ENCODE measurements around the gene KDM6B.

The KDM6B gene

GRCh38 chr17:7822126-7822525, 11.9 kb upstream of the KDM6B start:
- no peak for DNase-seq

- DNase-seq, result no peak
Measured at GRCh38 chr17:7823581-7824001, 10.4 kb upstream of the KDM6B start.

- no peak for DNase-seq
Measured at GRCh38 chr17:7824021-7824924, 9.7 kb upstream of the KDM6B start.

DNA sequence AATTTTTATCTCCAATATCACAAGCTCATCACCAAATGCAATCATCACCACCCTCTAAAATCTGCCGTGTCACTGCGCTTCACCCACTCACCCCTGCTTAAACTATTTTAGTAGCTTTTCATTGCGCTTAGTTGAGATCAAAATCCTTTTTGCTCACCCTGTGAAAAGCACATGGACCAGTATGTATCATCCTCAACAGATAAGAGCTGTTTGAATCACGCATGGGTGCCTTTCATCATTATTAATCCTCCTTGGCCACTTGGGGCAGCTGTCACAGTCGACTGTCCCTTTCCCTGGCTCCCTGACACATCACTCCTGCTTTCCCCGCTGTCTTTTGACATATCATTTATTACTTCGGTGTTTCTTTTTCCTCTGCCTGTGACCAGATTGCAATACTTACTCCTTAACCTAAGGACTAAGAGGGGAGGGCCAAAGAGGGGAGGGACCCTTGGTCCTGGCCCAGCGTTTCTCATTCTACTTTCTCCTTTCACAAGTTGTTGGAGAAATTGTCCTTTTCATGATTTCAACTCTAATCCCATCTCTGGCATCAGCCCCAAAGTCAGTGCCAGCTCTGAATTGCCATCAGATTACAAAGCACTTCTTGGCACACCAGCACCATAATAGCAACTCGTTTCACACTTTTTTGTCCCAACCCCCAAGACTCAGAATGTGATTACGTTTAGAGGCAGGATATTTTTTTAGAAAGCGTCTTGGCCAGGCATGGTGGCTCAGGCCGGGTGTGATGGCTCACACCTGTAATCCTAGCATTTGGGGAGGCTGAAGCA, 8.6 kb upstream of the KDM6B start:
- DNase-seq, result peak; percentile 69

DNA sequence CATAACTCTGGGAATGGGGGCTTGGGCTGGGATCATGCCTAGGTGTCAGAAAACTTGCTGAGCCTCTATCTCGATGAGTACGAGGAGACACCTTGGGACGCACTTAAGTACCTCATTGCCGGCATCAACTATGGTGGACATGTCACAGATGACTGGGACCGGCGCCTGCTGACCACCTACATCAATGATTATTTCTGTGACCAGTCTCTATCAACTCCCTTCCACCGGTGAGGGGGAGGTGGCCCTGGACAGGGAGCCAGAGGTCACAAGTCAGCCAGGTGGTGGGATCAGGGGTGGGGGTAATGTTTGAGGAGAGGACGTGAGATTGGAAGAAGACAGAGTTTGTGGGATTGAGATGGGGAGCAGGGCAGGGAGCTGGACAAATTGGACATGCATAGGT, 3.4 kb upstream of the KDM6B start:
- no peak for DNase-seq

GRCh38 chr17:7831233-7831632, 2.8 kb upstream of the KDM6B start:
- DNase-seq, result no peak

- DNase-seq, result no peak
Measured at GRCh38 chr17:7832431-7832830, 1.6 kb upstream of the KDM6B start.

- DNase-seq, result no peak
Measured at GRCh38 chr17:7833011-7833794, 814 bp upstream of the KDM6B start.

DNA sequence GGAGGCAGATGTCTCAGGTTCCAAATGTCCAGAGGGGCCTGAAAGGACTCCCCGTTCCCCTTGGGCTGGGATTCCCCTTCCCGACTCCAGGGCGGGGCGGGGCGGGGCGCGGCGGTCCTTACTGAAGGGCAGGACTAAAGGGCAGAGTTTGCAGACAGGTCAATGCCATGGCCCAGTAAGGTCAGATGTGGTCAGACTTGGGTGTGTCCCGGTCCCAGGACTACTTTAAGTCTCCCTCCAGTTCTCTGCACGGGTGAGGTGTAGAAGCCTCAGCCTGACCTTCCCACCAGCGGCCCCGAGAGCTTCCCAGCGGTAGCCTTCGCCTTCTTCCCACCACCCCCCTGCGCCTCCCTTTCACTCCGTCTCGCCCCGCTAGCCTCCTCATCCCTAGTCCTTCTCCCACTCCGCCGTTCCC, 532 bp downstream of the KDM6B start:
- DNase-seq, result no peak

- DNase-seq, result peak; percentile 99
Measured at GRCh38 chr17:7834957-7835813, 1.2 kb downstream of the KDM6B start.

GRCh38 chr17:7835814-7836595, 2.0 kb downstream of the KDM6B start:
- no peak for DNase-seq

DNA sequence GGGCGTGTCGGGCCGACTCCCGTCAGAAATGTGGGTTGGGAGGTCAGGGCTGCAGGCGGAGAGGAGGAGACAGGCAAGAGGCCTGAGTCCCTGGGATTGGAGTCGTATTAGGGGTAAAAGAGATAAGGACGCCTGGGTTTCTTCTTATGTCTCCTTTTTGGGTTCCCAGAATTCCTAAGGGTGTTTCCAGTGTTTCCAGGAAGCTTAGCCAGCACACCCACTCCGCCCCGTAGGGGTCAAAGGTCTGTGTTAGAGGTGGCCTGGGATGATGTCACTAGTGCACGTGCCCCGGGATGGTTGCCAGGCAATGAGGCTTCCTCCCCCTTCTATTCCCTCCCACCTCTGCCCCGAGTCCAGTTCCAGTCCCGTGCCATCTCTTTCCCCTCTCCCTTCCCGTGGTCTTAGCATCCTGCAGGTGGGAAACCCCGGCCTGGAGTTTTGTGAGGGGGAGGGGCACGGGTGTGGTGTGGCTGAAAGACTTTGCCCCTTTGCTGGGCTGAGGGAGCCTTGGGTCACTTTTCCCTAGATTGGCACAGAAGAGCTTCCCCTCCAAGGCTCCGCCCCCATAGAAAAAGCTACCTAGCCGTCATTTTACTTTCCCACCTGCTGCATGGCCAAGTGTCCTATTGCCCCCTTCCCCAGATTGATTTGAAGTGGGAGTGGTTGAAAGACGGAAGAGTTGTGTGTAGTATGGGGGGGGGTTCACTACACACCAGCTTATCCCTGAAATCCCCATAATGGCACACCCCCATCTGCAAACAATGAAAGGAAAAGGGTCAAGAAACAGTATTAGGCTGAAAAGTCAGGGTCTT, 2.8 kb downstream of the KDM6B start:
- DNase-seq, result peak; percentile 100

GRCh38 chr17:7837408-7838088, 3.5 kb downstream of the KDM6B start:
- peak; percentile 86 for DNase-seq

DNA sequence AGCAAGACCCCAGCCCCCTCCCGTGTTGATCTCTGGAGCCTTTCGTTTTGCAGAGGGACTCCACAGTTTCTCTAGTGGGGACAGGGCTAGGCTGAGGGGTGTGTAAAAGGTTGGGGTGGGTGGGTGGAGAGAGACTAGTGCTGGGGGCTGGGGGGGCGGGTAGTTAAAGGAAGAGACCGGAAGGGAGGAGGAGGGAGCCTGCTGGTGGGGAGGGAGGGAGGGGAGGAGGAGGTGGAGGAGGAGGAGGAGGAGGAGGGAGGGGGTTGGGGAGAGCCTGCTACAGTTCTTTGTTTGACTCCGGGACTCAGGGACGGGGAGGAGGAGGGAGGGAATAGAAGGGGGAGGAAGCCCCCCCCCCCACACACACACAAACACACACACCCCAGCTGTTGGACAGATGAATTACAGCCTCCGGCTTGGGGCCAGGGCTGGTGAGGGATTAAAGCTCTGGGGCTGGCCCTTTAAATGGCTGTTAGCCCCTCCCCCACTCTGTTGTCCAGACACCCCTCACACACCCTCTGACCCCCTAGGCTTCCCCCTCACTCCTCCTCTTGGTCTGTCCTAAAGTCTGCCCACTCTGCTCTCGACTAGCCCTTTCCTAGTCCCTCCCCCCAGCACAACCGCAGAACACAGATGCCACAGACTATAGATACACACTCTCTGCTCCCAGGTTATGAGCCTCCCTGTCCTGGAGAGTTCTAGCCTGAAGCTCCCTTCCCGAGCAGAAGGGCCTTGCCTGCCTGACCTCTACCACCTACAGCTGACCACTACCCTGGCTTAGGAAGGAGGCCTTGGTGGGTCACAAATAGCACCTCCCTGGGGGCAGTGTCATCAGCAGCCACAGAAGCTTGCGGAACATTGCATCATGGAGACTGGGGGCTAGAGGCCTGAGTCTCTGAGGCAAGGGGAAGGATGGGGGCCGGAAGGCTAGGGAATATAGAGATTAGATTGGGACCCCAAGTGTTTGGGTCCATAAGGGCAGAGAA, 4.4 kb downstream of the KDM6B start:
- DNase-seq, result peak; percentile 98

DNA sequence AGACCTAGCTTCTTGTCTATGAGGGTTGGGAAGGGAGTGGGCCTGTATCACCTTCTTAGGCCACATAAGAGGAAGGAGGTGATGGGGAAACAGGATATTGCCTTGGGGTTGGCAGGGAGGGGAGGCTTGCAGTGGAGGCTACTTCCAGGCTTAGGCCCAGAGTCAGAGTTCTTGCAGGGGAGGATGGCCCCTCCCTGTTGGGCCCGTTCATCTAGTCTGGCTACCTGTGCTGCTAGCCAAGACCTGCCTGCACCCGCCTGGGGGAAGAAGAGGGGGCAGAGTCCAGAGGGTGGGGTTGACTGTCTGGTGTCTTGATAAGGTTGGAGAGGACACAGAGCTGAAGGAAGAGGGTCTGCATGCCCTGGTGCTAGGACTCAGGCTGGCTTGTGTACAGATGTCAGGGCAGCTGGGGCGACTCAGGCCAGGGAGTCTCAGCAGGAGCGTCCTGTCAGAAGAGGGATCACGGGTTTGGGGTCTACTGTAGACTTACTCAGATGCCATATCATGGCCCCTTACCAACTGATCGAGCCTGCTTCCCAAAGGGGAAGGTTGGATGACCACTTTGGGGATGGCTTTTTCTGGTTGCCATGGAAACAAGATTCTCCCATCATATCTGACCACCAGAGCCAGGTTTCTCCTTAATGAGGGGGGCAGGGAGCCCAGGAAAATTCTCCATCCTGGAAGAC, 5.3 kb downstream of the KDM6B start:
- peak; percentile 88 for DNase-seq

DNA sequence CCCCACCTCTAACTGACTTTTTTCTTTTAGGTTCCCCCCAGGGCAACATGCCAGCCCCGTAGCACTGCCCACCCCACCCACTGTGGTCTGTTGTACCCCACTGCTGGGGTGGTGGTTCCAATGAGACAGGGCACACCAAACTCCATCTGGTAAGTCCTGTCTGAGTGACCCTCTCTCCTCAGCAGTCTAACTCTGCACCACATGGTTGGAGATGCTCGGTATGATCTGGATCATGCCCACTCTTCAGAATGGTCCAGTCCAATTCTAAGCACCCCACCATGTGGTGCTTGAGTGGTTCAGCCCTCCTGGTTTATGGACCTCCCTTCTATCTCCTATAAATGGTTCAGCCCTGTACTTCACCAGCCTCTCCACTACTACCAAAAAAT, 5.9 kb downstream of the KDM6B start:
- peak; percentile 91 for DNase-seq

GRCh38 chr17:7840441-7840840, 6.4 kb downstream of the KDM6B start:
- DNase-seq, result no peak

DNA sequence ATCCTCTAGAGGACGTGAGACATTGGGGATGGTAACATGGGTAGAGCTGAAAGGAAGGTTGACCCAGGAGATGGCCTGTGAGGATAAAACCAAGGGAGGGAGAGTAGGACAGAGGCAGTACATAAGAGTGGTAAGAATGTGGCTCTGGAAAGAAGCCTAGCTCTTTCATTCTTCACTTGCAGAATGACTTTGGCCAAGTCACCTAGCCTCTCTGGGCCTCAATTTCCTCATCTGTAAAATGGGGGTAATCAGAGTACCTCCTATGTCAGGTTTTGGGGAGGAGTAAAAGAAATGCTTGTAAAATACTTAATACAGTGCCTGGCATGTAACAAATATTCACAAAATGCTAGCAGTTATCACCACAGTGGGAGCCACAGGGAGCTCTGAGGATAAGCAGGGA, 6.9 kb downstream of the KDM6B start:
- DNase-seq, result no peak

Measured in OCI-M1 (cell line).